Measurements from ENCODE around the gene ZC3H7B. TPM values are rescaled to one million over a fixed set of nuclear protein-coding genes. Genes with fewer than 3 reads are reported as not detected.
A peak's percentile ranks its signal among the peaks of the same experiment; 100 is the strongest.

ZC3H7B gene
- total and polyA plus RNA-seq, 2 donors (not counting 3 experiments of a cell fraction or from before 2014, with no cell fraction given): 66.8 to 95.9 TPM

DNA sequence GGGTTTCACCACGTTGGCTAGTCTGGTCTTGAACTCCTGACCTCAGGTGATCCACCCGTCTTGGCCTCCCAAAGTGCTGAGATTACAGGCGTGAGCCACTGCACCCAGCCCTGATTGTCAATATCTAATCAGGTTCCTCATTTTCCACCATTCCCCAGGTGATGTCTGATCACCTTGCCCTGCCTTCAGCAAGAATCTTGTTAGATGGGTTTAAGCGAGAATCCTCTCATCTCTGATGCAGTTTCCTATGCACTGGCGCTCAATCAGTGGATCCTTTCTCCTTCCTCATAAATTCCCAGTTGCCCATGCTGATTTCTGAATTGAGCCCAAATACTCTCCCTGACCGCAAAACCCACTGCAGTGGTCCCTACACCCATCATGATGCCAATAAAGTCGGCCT lies 664 bp upstream of the ZC3H7B start:
- intact Hi-C loops (cut with micrococcal nuclease): loop anchor here (1.0 kb wide), 1 partner anchor 14 kb away; the partner anchor contains the start of gene RANGAP1
- H2AFZ ChIP-seq (ENCODE audit: low read depth, low read length): peak overlapping the region; percentile 55
- H3K27me3 ChIP-seq (ENCODE audit: control insufficient read depth in 2 of 2, insufficient read depth in 2 of 2, low read length in 2 of 2): no peaks in the 10 kb centered on the region
- FAIRE-seq: peak; percentile 62
- dilution Hi-C loops (cut with MboI; ENCODE audit: extremely low pct_ligation_motif_present, low sequenced_read_pairs): no loop called here
- no peaks in the 10 kb centered on the region for H3K9me3 ChIP-seq (replicated peaks; ENCODE audit: control insufficient read depth, insufficient read depth, low read length)
- peaks cover 0 to 2% of the 10 kb centered on the region in 2 experiments for H3K36me3 ChIP-seq (ENCODE audit: control insufficient read depth in 2 of 2, extremely low read depth in 1 of 2, insufficient read depth in 2 of 2, low read length in 2 of 2)
- H3K9ac ChIP-seq (replicated peaks; ENCODE audit: extremely low read depth, insufficient read depth, low read length): peak overlapping the region; percentile 82
- H3K4me1 ChIP-seq (ENCODE audit: control insufficient read depth, extremely low read depth, insufficient read depth, low read length): peaks cover 20% of the 10 kb centered on the region
- POLR2A ChIA-PET: interaction anchor here (0.6 to 1.1 kb wide), 2 partner anchors 10 to 12 kb away, joined by 3 to 6 read pairs; no protein-coding TSS in a partner anchor
- DNase-seq (ENCODE audit: low read depth, low spot score): no peak
- peak overlapping the region; percentile 63 to 99 (median 81) for H3K4me3 ChIP-seq (replicated peaks in 1 of 3; ENCODE audit: insufficient read depth in 1 of 3, low read depth in 1 of 3, low read length in 3 of 3)
- peak overlapping the region; percentile 13 for H3K27ac ChIP-seq (ENCODE audit: insufficient read depth, low read depth, low read length)
- peak overlapping the region; percentile 51 for H3K4me2 ChIP-seq (ENCODE audit: insufficient read depth, low read length)
- no peaks in the 10 kb centered on the region for H4K20me1 ChIP-seq (replicated peaks; ENCODE audit: control insufficient read depth, extremely low read depth, insufficient read depth, low read length)
- peaks cover 48% of the 10 kb centered on the region for H3K79me2 ChIP-seq (ENCODE audit: control insufficient read depth, insufficient read depth, low read length)
- CTCF ChIA-PET: interaction anchor here (1.0 to 2.8 kb wide), 12 partner anchors 8 to 378 kb away, joined by 3 to 53 read pairs (median 6); partner anchors contain the start of gene RANGAP1
- TSS peak; percentile 23 for BruUV-seq (replicated peaks)
- TF ChIP-seq POLR2A (IDR thresholded peaks at IDR 0.05; ENCODE audit: low read depth, low read length): no peak
- TF ChIP-seq EZH2 (IDR thresholded peaks at IDR 0.05; ENCODE audit: borderline replicate concordance, low read depth, low read length, severe bottlenecking): no peak
- TF ChIP-seq MYC (IDR thresholded peaks at IDR 0.05; ENCODE audit: low read depth, low read length): no peak
- no peak for TF ChIP-seq GATA2 (IDR thresholded peaks at IDR 0.05; ENCODE audit: insufficient read depth, insufficient read length, low read depth, low read length)
- no peak for TF ChIP-seq POLR2AphosphoS5 (IDR thresholded peaks at IDR 0.05; ENCODE audit: insufficient read depth, low read depth, low read length)
- TF ChIP-seq FOS (IDR thresholded peaks at IDR 0.05; ENCODE audit: borderline replicate concordance, insufficient read depth, low read length): no peak
- TF ChIP-seq JUN (IDR thresholded peaks at IDR 0.05; ENCODE audit: borderline replicate concordance, insufficient read depth, insufficient read length, low read depth): no peak
- TF ChIP-seq, protein P1, sequence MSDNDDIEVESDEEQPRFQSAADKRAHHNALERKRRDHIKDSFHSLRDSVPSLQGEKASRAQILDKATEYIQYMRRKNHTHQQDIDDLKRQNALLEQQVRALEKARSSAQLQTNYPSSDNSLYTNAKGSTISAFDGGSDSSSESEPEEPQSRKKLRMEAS (IDR thresholded peaks at IDR 0.05; ENCODE audit: insufficient read depth, insufficient read length): no peak
- TF ChIP-seq, protein P2, sequence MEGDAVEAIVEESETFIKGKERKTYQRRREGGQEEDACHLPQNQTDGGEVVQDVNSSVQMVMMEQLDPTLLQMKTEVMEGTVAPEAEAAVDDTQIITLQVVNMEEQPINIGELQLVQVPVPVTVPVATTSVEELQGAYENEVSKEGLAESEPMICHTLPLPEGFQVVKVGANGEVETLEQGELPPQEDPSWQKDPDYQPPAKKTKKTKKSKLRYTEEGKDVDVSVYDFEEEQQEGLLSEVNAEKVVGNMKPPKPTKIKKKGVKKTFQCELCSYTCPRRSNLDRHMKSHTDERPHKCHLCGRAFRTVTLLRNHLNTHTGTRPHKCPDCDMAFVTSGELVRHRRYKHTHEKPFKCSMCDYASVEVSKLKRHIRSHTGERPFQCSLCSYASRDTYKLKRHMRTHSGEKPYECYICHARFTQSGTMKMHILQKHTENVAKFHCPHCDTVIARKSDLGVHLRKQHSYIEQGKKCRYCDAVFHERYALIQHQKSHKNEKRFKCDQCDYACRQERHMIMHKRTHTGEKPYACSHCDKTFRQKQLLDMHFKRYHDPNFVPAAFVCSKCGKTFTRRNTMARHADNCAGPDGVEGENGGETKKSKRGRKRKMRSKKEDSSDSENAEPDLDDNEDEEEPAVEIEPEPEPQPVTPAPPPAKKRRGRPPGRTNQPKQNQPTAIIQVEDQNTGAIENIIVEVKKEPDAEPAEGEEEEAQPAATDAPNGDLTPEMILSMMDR (IDR thresholded peaks at IDR 0.05; ENCODE audit: extremely low read depth in 1 of 2, insufficient read depth in 1 of 2, low read depth in 1 of 2, low read length in 2 of 2): no peak
- H3K9me1 ChIP-seq (replicated peaks; ENCODE audit: control insufficient read depth, extremely low read depth, insufficient read depth, low read length): no peaks in the 10 kb centered on the region

All from endothelial cell of umbilical vein (primary cell).